Stimulated activated CD8-positive, alpha-beta memory T cell treated with anti-CD3 and anti-CD28 coated beads, Interleukin-4, amount 100 ng/mL, for 1 hour (primary cell): ENCODE data around the gene RSPO4.
A peak's percentile ranks its signal among the peaks of the same experiment; 100 is the strongest.

Experiments used
- DNase-seq, 2 donors: peaks; one replicate each; pipeline ENCODE4 v3.0.0-alpha.2; 2020; ENCODE audit warnings: low read depth in 2 of 2, low spot score in 1 of 2

The RSPO4 gene

GRCh38 chr20:971346-971745 is 30.8 kb downstream of the RSPO4 start:
- DNase-seq = no peak

- DNase-seq = no peak
Measured at GRCh38 chr20:969868-970267, 32.2 kb downstream of the RSPO4 start.

- no peak for DNase-seq
Measured at GRCh38 chr20:967796-968742, 34.0 kb downstream of the RSPO4 start.

GRCh38 chr20:965956-966355 is 36.2 kb downstream of the RSPO4 start:
- DNase-seq = no peak

GRCh38 chr20:963795-964194 is 38.3 kb downstream of the RSPO4 start:
- DNase-seq = no peak

GRCh38 chr20:962683-963082 is 39.4 kb downstream of the RSPO4 start:
- DNase-seq = no peak

- DNase-seq = no peak
Measured at GRCh38 chr20:962223-962622, 39.9 kb downstream of the RSPO4 start.

GRCh38 chr20:961768-962167 is 40.3 kb downstream of the RSPO4 start:
- DNase-seq = no peak

GRCh38 chr20:959996-960615 is 42.0 kb downstream of the RSPO4 start:
- DNase-seq = no peak

- no peak for DNase-seq
Measured at GRCh38 chr20:958936-959815, 42.9 kb downstream of the RSPO4 start.

GRCh38 chr20:957544-957943 is 44.6 kb downstream of the RSPO4 start:
- DNase-seq = no peak

- DNase-seq = peak; percentile 47 to 55
Measured at GRCh38 chr20:956330-956951, 45.7 kb downstream of the RSPO4 start.

- DNase-seq = no peak
Measured at GRCh38 chr20:955656-956055, 46.5 kb downstream of the RSPO4 start.

GRCh38 chr20:955111-955510 is 47.0 kb downstream of the RSPO4 start:
- no peak for DNase-seq

- no peak for DNase-seq
Measured at GRCh38 chr20:953742-954141, 48.4 kb downstream of the RSPO4 start.

- no peak for DNase-seq
Measured at GRCh38 chr20:952196-952795, 49.8 kb downstream of the RSPO4 start.

GRCh38 chr20:951384-952169 is 50.5 kb downstream of the RSPO4 start:
- no peak for DNase-seq

GRCh38 chr20:949717-950116 is 52.4 kb downstream of the RSPO4 start:
- DNase-seq = no peak

GRCh38 chr20:946826-947225 is 55.3 kb downstream of the RSPO4 start:
- no peak for DNase-seq

- no peak for DNase-seq
Measured at GRCh38 chr20:945841-946240, 56.3 kb downstream of the RSPO4 start.
